ENCODE data around the gene UTP3. TPM values are rescaled to one million over a fixed set of nuclear protein-coding genes. Genes with fewer than 3 reads are reported as not detected.

The UTP3 gene
- total RNA-seq: 21.0 and 26.0 TPM in 2 replicates

DNA sequence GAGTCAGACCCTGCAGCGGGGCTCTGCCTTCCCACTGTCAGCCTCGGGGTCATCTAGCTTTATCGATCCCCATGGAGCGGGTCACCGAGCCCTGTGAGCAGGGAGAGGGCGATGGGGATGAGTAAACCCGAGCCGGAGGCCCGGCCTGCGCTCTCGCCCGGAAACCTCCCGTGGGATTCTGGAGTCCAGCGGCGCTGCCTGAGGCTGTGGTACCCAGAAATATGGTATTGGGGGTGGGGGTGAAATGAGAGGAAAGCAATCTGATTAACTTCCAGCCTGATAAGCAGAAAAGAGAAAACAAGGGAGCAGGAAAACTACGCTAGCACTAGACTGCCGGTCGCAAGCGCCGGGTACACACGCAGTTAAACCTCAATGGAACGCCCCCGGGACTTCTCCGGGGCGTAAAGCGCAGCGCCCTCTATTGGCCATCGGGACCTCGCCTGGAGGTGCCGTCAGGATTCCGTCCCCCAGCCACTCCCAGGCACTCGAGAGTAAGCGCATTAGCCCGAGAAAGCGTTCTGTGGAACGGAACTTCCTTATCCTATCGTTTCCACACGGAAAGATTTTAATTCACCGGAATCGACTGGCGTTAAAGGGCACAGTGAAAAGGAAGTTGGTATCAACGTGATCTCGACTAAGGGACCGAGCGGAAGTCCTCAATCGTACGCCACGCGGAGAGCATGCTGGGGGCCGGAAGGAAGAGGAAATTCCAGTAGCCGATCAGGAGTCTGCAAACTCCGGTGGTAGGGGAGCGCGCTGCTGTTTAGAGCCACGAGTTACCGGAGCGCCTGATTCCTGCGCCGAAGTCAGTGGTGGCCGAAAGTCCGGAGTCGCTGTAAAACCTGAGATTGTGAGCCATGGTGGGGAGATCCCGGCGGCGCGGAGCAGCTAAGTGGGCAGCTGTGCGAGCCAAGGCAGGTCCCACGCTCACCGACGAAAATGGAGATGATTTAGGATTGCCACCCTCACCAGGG lies at the start of gene UTP3:
TSS of gene UTP3 (plus strand) at position 712 of the 974 bp plus-strand sequence. CDS start at position 858, 146 bp downstream.

DNA sequence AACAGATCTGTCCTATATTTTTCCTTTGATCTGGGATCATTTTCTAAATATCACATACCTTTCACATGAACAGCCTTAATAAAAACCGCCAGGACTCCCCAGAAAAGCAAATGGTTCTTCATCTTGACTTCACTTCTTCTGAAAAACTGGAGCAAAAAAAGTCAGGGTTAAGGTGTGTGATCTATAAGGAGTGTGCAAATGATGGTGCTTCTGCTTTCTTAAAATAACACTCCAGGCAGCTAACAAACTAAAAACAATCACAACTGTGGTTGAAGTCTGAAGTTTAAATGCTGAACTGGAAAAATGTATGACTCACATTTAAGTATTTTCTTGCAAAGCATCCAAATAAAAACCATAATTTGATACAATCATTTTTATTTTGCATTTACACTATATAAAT lies 22.0 kb upstream of the UTP3 start, which contains the start of gene JCHAIN:
TSS of gene JCHAIN (minus strand) at position 140 of the 400 bp plus-strand sequence. CDS start at position 122, 18 bp downstream.

DNA sequence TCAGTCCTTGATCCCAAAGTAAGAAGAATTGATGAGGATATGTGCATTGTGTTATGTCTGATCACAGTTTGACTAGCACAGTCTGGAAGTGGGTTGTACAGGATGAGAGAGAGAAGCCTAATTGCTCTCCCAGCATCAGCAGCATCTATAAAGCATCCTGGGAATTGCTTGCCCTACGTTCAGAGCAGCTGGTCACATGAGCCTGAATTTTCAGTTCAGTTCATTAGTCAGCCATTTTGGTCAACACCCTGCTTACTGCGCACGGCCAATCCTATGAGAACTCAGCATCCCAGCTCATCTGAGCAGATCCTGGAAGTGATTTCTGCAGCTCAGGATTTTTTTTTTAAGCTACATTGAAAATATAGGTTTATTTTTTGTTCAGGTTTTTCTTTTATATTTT lies 33.4 kb downstream of the UTP3 start, which contains the start of gene RUFY3:
TSS of gene RUFY3 (plus strand) at position 218 of the 400 bp plus-strand sequence. CDS start 610 bp downstream, outside the sequence.

Other genes starting within 250 kb of the UTP3 start
- not detected in 2 replicates for gene MUC7, start 216.3 kb upstream of the UTP3 start, total RNA-seq
- gene AMTN, start 170.0 kb upstream of the UTP3 start, total RNA-seq: 0.12 TPM in 1 of 2 replicates, not detected in the other
- gene AMBN, start 96.3 kb upstream of the UTP3 start, total RNA-seq: not detected in 2 replicates
- gene ENAM, start 59.8 kb upstream of the UTP3 start, total RNA-seq: under 0.01 and 0.12 TPM in 2 replicates
- gene JCHAIN, start 22.0 kb upstream of the UTP3 start, total RNA-seq: 0.12 and 0.13 TPM in 2 replicates
- 32.0 and 48.2 TPM in 2 replicates for gene RUFY3, start 33.4 kb downstream of the UTP3 start, total RNA-seq
- 79.7 and 87.2 TPM in 2 replicates for gene GRSF1, start 151.4 kb downstream of the UTP3 start, total RNA-seq
- 9.1 and 11.3 TPM in 2 replicates for gene MOB1B, start 213.8 kb downstream of the UTP3 start, total RNA-seq

All from aortic smooth muscle cell (primary cell).